HepG2 (cell line): ENCODE data around the gene GMEB2. TPM values are rescaled to one million over a fixed set of nuclear protein-coding genes. Genes with fewer than 3 reads are reported as not detected.

Experiments
- ATAC-seq: fragments of 200-7000 bp; cut with Tn5 transposase; 3 replicates; pipeline ENCODE4 v1.9.1; 2020; ENCODE audit warnings: mild to moderate bottlenecking, moderate library complexity
- BruUV-seq: library from RNA; stranded (reverse); fragments of 400-500 nt; replicated peaks from 2 replicates; lab custom pipeline; 2021; lab: Mats Ljungman, UMichigan
- CTCF ChIA-PET: fragments of 300-600 bp; formaldehyde crosslinking; extraction: SDS; loops from one replicate; lab custom pipeline; 2021; ENCODE audit warnings: low total read pairs, inconsistent platforms, low intra/inter-chr PET ratio; lab: Yijun Ruan, JAX
- POLR2A ChIA-PET: fragments of 350-600 bp; sonication (Branson Sonifier 250); formaldehyde crosslinking; loops from one replicate; lab custom pipeline; 2020; ENCODE audit warnings: antibody characterized with exemption, inconsistent platforms; lab: Yijun Ruan, JAX
- DNase-seq: peaks from one replicate; pipeline ENCODE4 v3.0.0-alpha.2; 2015; ENCODE audit warnings: low spot score
- FAIRE-seq: peaks from 3 replicates; lab custom pipeline; 2011; peaks lifted over from hg19 to GRCh38; lab: Jason Lieb, UNC
- H2AFZ ChIP-seq: one replicate; pipeline ENCODE4 v1.6.1; 2011; ENCODE audit warnings: low read length, inconsistent platforms
- H3K27ac ChIP-seq: fragments of 300-600 bp; 3 replicates; pipeline ENCODE4 v1.8.0; 2011; ENCODE audit warnings: mixed run types, mild to moderate bottlenecking, mixed read lengths, low read length, inconsistent platforms; ENCODE audit not compliant: insufficient read depth; ENCODE audit errors: extremely low read length
- H3K27me3 ChIP-seq, 2 experiments: fragments of 200-600 bp in 1 of 2; 2 replicates in 1 of 2; 3 replicates in 1 of 2; pipeline versions ENCODE4 v1.6.0 to v1.8.0; 2011; ENCODE audit warnings: low read length in 2 of 2, mild to moderate bottlenecking in 2 of 2, moderate library complexity in 2 of 2, inconsistent platforms in 1 of 2; ENCODE audit not compliant: insufficient read depth in 2 of 2, control insufficient read depth in 1 of 2
- H3K36me3 ChIP-seq, 2 experiments: fragments of 200-600 bp in 1 of 2; replicated peaks in 1 of 2; 2 replicates in 1 of 2; 3 replicates in 1 of 2; pipeline versions ENCODE4 v1.5.1 to v1.8.0; 2011; ENCODE audit warnings: low read length in 2 of 2, inconsistent platforms in 1 of 2; ENCODE audit not compliant: insufficient read depth in 2 of 2, control insufficient read depth in 1 of 2
- H3K4me1 ChIP-seq: 2 replicates; pipeline ENCODE4 v1.5.1; 2012; ENCODE audit warnings: low read length, inconsistent platforms; ENCODE audit not compliant: insufficient read depth
- H3K4me2 ChIP-seq: 2 replicates; pipeline ENCODE4 v1.6.0; 2011; ENCODE audit warnings: low read depth, low read length, inconsistent platforms
- H3K4me3 ChIP-seq, 3 experiments: fragments of 200-600 bp in 1 of 3; sonication (generic), shearing (Covaris generic) in 1 of 3; replicated peaks in 1 of 3; 2 replicates each; pipeline ENCODE4 v1.5.1; 2011 to 2016; ENCODE audit warnings: low read length in 3 of 3, inconsistent platforms in 2 of 3, low read depth in 2 of 3, mild to moderate bottlenecking in 2 of 3, control low read depth in 1 of 3, mixed read lengths in 1 of 3; ENCODE audit not compliant: insufficient read depth in 1 of 3
- H3K79me2 ChIP-seq: one replicate; pipeline ENCODE4 v1.6.1; 2011; ENCODE audit warnings: low read length, inconsistent platforms; ENCODE audit not compliant: insufficient read depth
- H3K9ac ChIP-seq: 2 replicates; pipeline ENCODE4 v1.6.0; 2011; ENCODE audit warnings: mild to moderate bottlenecking, low read depth, low read length, inconsistent platforms; ENCODE audit not compliant: insufficient read depth
- H3K9me3 ChIP-seq: 2 replicates; pipeline ENCODE4 v1.5.1; 2012; ENCODE audit warnings: mild to moderate bottlenecking, low read length
- H4K20me1 ChIP-seq: 2 replicates; pipeline ENCODE4 v1.6.0; 2011; ENCODE audit warnings: inconsistent platforms, mild to moderate bottlenecking, low read length, moderate library complexity; ENCODE audit not compliant: insufficient read depth
- ARNTL ChIP-seq: sonication (generic); formaldehyde crosslinking; IDR thresholded peaks from 2 replicates; pipeline ENCODE4 v1.4.0; 2020; ENCODE audit warnings: mild to moderate bottlenecking, missing genetic modification reagents
- KDM5B ChIP-seq: sonication (generic); formaldehyde crosslinking; IDR thresholded peaks from 2 replicates; pipeline ENCODE4 v1.4.0; 2020; ENCODE audit warnings: missing genetic modification reagents, mild to moderate bottlenecking, borderline replicate concordance
- MNT ChIP-seq: fragments of 450-650 bp; IDR thresholded peaks from 2 replicates; pipeline ENCODE4 v1.6.1; 2016
- NFYC ChIP-seq: IDR thresholded peaks from 2 replicates; pipeline ENCODE4 v1.6.1; 2016; ENCODE audit warnings: missing genetic modification reagents, missing compliant biosample characterization
- POGK ChIP-seq: sonication (generic); formaldehyde crosslinking; conservative IDR thresholded peaks from 2 replicates; pipeline ENCODE4 v1.8.0; 2022; ENCODE audit warnings: mild to moderate bottlenecking, moderate library complexity, missing genetic modification reagents
- POGZ ChIP-seq: sonication (generic); formaldehyde crosslinking; IDR thresholded peaks from 2 replicates; pipeline ENCODE4 v1.4.0; 2020; ENCODE audit warnings: mild to moderate bottlenecking, missing genetic modification reagents
- TBL1XR1 ChIP-seq: fragments of 150-350 bp; IDR thresholded peaks from 2 replicates; pipeline ENCODE4 v1.6.1; 2014; ENCODE audit warnings: borderline replicate concordance, low read length; ENCODE audit not compliant: partially characterized antibody
- ZNF260 ChIP-seq: sonication (generic); formaldehyde crosslinking; IDR thresholded peaks from 2 replicates; pipeline ENCODE4 v1.4.0; 2020; ENCODE audit warnings: missing genetic modification reagents, low read depth, mild to moderate bottlenecking, borderline replicate concordance
- ZNF574 ChIP-seq: sonication (generic); formaldehyde crosslinking; IDR thresholded peaks from 2 replicates; pipeline ENCODE4 v1.4.0; 2020; ENCODE audit warnings: missing genetic modification reagents
- WGBS: methylation state at CpG from one replicate; pipeline ENCODE4 v1.1.6; 2017; ENCODE audit warnings: low lambda C conversion rate; 5-methylcytosine and 5-hydroxymethylcytosine counted together
- in situ Hi-C: cut with HindIII; loops from 2 replicates; pipeline ENCODE4 v1.10.0; 2017; ENCODE audit warnings: low pct_unique_long_range_greater_than_20kb; ENCODE audit not compliant: extremely low pct_ligation_motif_present
- intact Hi-C: fragments of 100-400 bp; cut with micrococcal nuclease; formaldehyde crosslinking; loops from one replicate; pipeline ENCODE4 v1.10.0; 2022; ENCODE audit not compliant: unreplicated experiment
- polyA plus RNA-seq, 8 experiments: library from polyadenylated mRNA; depleted of rRNA in 3 of 8; stranded (reverse) in 7 of 8; unstranded in 1 of 8; fragments of >200 nt; fragmentation: Illumina TruSeq in 4 of 8; extraction: Trizol in 4 of 8; gene quantifications; 2 replicates each; pipeline versions ENCODE4 v1.2.1 to v1.2.3, GENCODE V29; 2011 to 2016; ENCODE audit warnings: low read depth in 4 of 8, missing spikeins in 1 of 8, mixed read lengths in 1 of 8; ENCODE audit not compliant: insufficient read depth in 1 of 8
- total RNA-seq, 5 experiments: library from RNA; depleted of rRNA; stranded (reverse); fragments of >200 nt; fragmentation: Illumina TruSeq; extraction: Trizol; gene quantifications; 2 replicates each; pipeline ENCODE4 v1.2.3, GENCODE V29; 2016; ENCODE audit warnings: low read depth in 1 of 5

The GMEB2 gene
- total and polyA plus RNA-seq, 2 of the 13 experiments (the other 11 are each of a cell fraction or from before 2014, with no cell fraction given): 10.6 to 12.4 TPM

DNA sequence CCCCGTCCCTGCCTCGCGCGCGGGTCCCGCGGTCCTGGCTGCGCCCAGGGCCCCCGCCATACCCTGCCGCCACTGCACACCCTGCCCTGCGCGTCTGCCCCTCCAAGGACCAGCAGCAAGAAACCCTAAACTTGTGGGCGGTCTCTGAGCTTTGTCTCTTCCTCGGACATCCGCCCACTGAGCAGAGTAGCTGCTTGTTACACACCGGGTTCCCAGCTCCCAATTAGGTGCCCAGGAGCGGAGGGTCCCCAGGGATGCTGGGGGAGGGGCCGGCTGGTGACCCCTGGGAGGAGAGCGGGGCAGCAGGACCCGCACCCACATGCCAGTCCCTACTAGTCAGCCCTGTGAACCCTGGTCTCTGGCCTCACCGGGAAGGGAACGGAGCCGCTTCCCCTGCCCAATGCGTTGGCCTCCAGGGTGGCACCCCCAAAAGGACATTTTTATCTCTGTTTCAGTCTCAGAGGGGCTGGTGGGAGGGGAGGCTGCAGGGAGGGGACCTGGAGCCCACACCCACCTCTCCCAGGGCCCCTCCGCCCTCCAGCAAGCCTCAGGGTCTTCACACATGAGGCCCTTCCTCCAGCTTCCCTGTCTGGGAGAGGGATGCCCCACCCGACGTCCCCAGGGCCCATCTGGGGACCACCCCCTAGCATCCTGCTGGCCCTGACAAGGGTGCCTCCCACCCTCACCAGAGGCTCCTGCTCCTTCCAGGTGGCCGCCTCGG, 15.8 kb upstream of the GMEB2 start (continued):
- TF ChIP-seq POGK (CRISPR knock-in tag): no peak

DNA sequence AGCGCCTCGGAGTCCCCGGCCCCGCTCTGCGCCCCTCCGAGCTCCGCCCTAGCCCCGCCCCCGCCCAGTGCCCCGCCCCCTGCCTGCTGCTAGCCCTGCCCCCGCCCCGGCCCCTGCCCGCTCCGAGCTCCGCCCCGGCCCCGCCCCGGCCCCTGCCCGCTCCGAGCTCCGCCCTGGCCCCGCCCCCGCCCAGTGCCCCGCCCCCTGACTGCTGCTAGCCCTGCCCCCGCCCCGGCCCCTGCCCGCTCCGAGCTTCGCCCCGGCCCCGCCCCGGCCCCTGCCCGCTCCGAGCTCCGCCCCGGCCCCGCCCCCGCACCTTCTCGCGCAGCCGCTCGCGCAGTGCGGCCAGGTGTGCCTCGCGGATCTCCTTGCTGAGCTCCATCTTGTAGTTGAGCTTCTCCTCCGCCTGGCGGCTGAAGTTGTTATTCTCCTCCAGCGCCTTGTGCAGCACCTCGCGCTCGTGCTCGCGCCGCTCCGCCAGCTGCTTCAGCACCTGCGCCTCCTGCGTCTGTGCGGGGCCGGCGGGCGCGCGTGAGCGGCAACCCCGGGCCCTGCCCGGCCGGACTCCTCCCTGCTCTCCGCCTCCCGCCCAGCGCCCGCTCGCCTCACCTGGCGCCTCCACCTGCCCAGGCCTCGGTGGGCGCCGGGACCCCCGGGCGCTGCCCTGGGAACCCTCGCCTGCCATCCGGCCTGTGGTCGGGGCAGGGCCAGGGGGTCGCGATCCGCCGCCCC, 15.1 kb upstream of the GMEB2 start:
- in situ Hi-C loops: no loop called here
- H3K9ac ChIP-seq: peak overlapping the region; percentile 68
- CTCF ChIA-PET: no interaction called here
- TF ChIP-seq TBL1XR1 (peak; percentile 19), MNT (no peak), NFYC (CRISPR knock-in tag) (no peak), POGZ (0 out of 2 replicates have a peak, but pooled peaks have one; percentile 7), KDM5B (CRISPR knock-in tag) (no peak), ARNTL (no peak), ZNF260 (no peak), ZNF574 (CRISPR knock-in tag) (0 out of 2 replicates have a peak, but pooled peaks have one; percentile 39)

More for the DNA sequence above, 15.1 kb upstream of the GMEB2 start:
- FAIRE-seq: peak; percentile 72
- no peaks in the 10 kb centered on the region for H4K20me1 ChIP-seq
- WGBS: 4% methylated on average over 67 of the region's 86 CpGs
- intact Hi-C loops: no loop called here
- H3K79me2 ChIP-seq: no peaks in the 10 kb centered on the region
- DNase-seq: peak; percentile 90
- no peak overlapping the region for H2AFZ ChIP-seq
- H3K27me3 ChIP-seq: no peaks in the 10 kb centered on the region; a peak in 1 of 5 replicates
- peak overlapping the region; percentile 96 for H3K4me2 ChIP-seq
- POLR2A ChIA-PET: interaction anchor here (0.5 to 3.3 kb wide), 21 partner anchors 10 to 425 kb away, joined by 3 to 58 read pairs (median 5); partner anchors contain the start of genes ARFRP1, GMEB2, HELZ2 and RTEL1
- H3K4me3 ChIP-seq: peak overlapping the region; percentile 49 to 81 (median 63)
- H3K9me3 ChIP-seq: no peaks in the 10 kb centered on the region
- H3K36me3 ChIP-seq: no peaks in the 10 kb centered on the region; a peak in 1 of 5 replicates
- BruUV-seq: no TSS peak
- peak overlapping the region; percentile 56 for H3K27ac ChIP-seq
- peak; percentile 77 for ATAC-seq
- peaks cover 20% of the 10 kb centered on the region for H3K4me1 ChIP-seq
